SK-N-SH (cell line): Measurements from ENCODE around the gene NDUFS6.

Experiments
- CHD2 ChIP-seq: fragments of 150-350 bp; IDR thresholded peaks from 2 replicates; pipeline ENCODE4 v1.6.1; 2018; ENCODE audit warnings: low read length; ENCODE audit not compliant: partially characterized antibody
- CTCF ChIP-seq: fragments of 200-600 bp; sonication (generic); IDR thresholded peaks from 2 replicates; pipeline ENCODE4 v1.6.1; 2017; ENCODE audit warnings: antibody characterized with exemption, mild to moderate bottlenecking, moderate library complexity
- ELF1 ChIP-seq: IDR thresholded peaks from 2 replicates; pipeline ENCODE4 v1.4.0; 2012
- GABPA ChIP-seq: IDR thresholded peaks from 2 replicates; pipeline ENCODE4 v1.4.0; 2012; ENCODE audit warnings: low read depth, mild to moderate bottlenecking
- JUND ChIP-seq: IDR thresholded peaks from 2 replicates; pipeline ENCODE4 v1.4.0; 2012
- MXI1 ChIP-seq: IDR thresholded peaks from 2 replicates; pipeline ENCODE4 v1.6.1; 2012; ENCODE audit warnings: mild to moderate bottlenecking, low read depth, low read length, improper control_type of control experiment
- NFIC ChIP-seq: IDR thresholded peaks from 2 replicates; pipeline ENCODE4 v1.4.0; 2012; ENCODE audit warnings: borderline replicate concordance
- POLR2AphosphoS5 ChIP-seq: IDR thresholded peaks from 2 replicates; pipeline ENCODE4 v1.6.1; 2012; ENCODE audit warnings: low read depth, low read length
- SIN3A ChIP-seq: IDR thresholded peaks from 2 replicates; pipeline ENCODE4 v1.6.1; 2012; ENCODE audit warnings: low read depth, mild to moderate bottlenecking, low read length, moderate library complexity, borderline replicate concordance
- TCF12 ChIP-seq: IDR thresholded peaks from 2 replicates; pipeline ENCODE4 v1.4.0; 2012
- TF ChIP-seq, protein P1 (sequence below): IDR thresholded peaks from 2 replicates; pipeline ENCODE4 v1.6.1; 2012; ENCODE audit warnings: mild to moderate bottlenecking, low read depth, low read length, moderate library complexity
- TF ChIP-seq, protein P2 (sequence below): IDR thresholded peaks from 2 replicates; pipeline ENCODE4 v1.4.0; 2012; ENCODE audit warnings: low read depth
- TF ChIP-seq, protein P3 (sequence below): fragments of 150-350 bp; IDR thresholded peaks from 2 replicates; pipeline ENCODE4 v1.6.1; 2017; ENCODE audit warnings: antibody characterized with exemption, low read length, low read depth, borderline replicate concordance

DNA sequence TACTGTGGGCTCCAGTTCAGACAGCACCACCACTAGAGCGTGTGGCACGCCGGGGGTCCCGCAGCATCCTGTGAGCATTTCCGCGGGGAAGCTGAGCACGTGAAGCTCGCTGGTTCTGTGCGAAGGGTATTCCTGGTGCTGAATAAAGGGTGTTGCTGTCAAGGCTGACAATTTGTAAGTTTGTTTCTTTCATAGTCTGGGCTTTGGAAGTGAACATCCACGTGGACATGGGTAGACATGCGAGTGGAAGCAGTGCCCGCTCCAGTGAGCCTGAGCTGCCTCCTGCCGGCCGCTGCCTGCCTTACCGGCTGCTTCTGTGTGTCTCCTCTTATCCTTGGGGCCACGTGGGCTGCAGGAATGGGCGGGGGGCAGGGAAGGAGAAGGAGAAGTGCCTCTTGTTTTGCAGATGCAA lies 14.7 kb downstream of the NDUFS6 start:
- TF ChIP-seq CTCF: no peak
- no peak for TF ChIP-seq POLR2AphosphoS5
- no peak for TF ChIP-seq CHD2
- TF ChIP-seq, protein P1, sequence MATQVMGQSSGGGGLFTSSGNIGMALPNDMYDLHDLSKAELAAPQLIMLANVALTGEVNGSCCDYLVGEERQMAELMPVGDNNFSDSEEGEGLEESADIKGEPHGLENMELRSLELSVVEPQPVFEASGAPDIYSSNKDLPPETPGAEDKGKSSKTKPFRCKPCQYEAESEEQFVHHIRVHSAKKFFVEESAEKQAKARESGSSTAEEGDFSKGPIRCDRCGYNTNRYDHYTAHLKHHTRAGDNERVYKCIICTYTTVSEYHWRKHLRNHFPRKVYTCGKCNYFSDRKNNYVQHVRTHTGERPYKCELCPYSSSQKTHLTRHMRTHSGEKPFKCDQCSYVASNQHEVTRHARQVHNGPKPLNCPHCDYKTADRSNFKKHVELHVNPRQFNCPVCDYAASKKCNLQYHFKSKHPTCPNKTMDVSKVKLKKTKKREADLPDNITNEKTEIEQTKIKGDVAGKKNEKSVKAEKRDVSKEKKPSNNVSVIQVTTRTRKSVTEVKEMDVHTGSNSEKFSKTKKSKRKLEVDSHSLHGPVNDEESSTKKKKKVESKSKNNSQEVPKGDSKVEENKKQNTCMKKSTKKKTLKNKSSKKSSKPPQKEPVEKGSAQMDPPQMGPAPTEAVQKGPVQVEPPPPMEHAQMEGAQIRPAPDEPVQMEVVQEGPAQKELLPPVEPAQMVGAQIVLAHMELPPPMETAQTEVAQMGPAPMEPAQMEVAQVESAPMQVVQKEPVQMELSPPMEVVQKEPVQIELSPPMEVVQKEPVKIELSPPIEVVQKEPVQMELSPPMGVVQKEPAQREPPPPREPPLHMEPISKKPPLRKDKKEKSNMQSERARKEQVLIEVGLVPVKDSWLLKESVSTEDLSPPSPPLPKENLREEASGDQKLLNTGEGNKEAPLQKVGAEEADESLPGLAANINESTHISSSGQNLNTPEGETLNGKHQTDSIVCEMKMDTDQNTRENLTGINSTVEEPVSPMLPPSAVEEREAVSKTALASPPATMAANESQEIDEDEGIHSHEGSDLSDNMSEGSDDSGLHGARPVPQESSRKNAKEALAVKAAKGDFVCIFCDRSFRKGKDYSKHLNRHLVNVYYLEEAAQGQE: no peak
- TF ChIP-seq ELF1: no peak
- TF ChIP-seq, protein P2, sequence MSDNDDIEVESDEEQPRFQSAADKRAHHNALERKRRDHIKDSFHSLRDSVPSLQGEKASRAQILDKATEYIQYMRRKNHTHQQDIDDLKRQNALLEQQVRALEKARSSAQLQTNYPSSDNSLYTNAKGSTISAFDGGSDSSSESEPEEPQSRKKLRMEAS: no peak
- TF ChIP-seq TCF12: no peak
- TF ChIP-seq JUND: no peak
- no peak for TF ChIP-seq SIN3A
- no peak for TF ChIP-seq GABPA
- TF ChIP-seq, protein P3, sequence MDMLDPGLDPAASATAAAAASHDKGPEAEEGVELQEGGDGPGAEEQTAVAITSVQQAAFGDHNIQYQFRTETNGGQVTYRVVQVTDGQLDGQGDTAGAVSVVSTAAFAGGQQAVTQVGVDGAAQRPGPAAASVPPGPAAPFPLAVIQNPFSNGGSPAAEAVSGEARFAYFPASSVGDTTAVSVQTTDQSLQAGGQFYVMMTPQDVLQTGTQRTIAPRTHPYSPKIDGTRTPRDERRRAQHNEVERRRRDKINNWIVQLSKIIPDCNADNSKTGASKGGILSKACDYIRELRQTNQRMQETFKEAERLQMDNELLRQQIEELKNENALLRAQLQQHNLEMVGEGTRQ: no peak
- no peak for TF ChIP-seq NFIC
- no peak for TF ChIP-seq MXI1
